GM19468 (cell line): ENCODE measurements around the gene TMEM109.
"Not testable (repeated sequence)": the region's sequence is repeated elsewhere in the genome, so short reads cannot be mapped to it uniquely, and the experiment has no call there.

Experiments used
- ATAC-seq: cut with Tn5 transposase; IDR thresholded peaks from one replicate; pipeline ENCODE4 v1.9.1; 2021; ENCODE audit warnings: mild to moderate bottlenecking, moderate library complexity, moderate number of reproducible peaks; ENCODE audit not compliant: unreplicated experiment; ENCODE audit errors: extremely low read depth

TMEM109 gene

GRCh38 chr11:60908803-60909202 is 5.2 kb upstream of the TMEM109 start:
- ATAC-seq = no peak

DNA sequence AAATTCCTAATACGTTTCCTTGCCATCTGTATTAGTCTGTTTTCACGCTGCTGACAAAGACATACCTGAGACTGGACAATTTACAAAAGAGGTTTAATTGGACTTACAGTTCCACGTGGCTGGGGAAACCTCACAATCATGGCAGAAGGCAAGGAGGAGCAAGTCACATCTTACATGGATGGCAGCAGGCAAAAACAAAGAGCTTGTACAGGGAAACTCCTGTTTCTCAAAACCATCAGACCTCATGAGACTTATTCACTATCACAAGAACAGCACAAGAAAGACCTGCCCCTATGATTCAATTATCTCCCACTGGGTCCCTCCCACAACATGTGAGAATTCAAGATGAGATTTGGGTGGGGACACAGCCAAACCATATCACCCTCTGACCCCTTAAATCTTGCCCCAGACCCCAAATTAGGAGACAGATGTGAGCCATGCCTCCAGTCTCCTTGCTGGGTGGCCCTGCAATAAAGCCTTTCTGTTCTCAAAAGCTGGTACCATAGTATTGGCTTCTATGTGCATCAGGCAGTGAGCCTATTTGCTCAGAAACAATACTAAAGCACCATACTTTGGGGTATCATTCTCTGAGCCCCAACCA is 4.2 kb upstream of the TMEM109 start:
- not testable (repeated sequence) for ATAC-seq

DNA sequence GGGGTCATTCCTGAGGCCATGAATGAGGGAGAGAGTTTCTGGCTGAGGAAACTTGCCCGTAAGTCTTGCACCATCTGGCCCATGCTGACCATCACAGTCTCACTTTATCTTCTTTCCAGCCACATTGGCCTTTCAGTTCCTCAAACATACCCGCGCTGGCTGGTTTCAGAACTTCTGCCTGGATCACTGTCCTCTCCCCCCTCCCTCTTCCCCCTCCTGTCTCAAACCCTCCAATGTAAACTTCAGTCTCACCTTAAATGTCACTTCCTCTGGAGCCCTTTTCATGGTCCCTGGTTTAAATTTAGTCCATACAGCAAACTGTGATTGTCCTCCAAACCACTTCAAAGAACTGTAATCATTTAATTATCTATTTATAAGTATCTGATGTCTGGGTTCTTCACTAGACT is 3.7 kb upstream of the TMEM109 start:
- ATAC-seq = peak; percentile 37

GRCh38 chr11:60910711-60911380 is 3.1 kb upstream of the TMEM109 start:
- ATAC-seq = no peak

- ATAC-seq = no peak
Measured at GRCh38 chr11:60912223-60912850, 1.6 kb upstream of the TMEM109 start.

GRCh38 chr11:60912851-60913528 is 968 bp upstream of the TMEM109 start:
- ATAC-seq = no peak

DNA sequence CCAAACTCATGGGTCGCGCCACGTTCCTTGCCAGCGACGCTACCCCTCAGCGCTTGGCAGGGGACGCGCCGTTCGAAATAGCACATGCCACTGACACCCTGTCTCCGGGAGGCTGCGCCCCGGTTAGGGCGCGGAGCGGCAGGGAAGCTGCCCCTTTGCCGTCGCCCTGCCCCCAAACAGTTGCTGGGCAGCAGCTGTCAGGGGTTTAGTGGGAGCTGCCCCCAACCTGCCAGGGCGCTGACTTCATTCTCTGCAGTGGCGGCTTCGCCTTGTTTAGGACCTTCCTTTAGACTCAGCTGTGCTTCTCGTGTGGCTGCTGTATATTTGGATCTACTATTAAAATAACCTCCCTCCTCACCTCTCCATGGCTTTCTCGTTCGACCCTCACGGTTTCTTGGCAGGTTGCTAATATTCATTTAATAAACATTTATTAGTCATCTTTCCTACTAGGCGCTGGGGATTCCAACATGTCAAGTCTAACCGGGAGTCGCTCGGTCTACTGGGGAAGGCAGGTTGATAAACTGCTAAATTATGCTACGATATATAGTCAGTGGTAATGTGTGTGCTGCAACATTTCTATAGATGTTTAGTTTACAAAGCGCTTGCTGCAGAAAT is 782 bp downstream of the TMEM109 start:
- no peak for ATAC-seq

- no peak for ATAC-seq
Measured at GRCh38 chr11:60915248-60915914, 1.4 kb downstream of the TMEM109 start.

DNA sequence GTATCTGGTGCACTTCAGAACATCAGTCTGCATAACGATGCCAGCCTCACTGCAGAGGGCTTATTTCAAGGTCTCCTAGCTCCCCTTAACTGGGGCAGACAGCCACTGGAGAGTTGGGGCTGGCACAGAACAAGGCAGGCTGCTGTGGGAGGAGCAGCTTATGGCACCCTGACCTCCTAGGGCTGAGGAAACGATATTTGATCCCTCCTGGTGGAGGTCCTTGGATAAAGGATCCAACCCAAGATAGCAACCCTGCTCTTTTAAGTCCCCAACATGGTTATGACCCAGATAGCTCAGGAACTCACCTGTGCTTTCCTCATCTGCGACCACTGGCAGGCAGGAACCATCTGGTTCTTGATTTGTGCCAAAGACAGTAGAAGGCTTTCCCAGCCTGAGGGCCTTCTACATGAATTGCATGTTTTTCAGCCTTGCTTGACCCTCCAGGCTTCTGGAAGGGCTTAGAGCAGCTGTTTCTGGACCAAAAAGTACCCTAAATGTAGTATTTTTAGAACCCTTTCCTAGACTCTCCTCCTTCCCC is 2.8 kb downstream of the TMEM109 start:
- ATAC-seq = no peak

GRCh38 chr11:60917267-60917666 is 3.3 kb downstream of the TMEM109 start:
- no peak for ATAC-seq

DNA sequence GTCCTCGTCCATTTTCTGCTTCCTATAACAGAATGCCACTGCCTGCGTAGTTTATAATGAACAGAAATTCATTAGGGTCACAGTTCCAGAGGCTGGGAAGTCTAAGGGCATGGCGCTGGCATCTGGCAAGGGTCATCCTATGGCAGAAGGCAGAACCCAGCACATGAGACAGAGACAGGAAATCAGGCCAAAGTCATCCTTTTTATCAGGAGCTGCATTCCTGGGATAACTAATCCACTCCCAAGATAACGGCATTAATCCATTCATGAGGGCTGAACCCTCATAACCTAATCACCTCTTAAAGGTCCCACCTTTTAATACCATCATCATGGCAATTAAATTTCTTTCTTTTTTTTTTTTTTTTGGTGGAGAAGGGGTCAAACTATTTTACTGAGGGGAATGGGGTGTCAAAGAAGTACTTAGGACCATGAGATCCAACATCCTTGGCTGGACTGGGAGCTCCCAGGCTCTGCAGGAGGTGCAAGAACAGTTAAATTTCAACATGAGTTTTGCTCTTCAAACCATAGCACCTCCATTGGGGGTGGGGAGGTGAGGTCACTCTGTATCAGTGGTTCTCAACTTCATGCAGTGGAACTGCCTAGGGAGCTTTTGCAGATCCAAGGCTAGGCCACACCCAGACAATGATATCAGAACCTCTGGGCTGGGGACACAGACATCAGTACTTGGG is 4.4 kb downstream of the TMEM109 start:
- no peak for ATAC-seq

- ATAC-seq = no peak
Measured at GRCh38 chr11:60918939-60919265, 4.9 kb downstream of the TMEM109 start.

GRCh38 chr11:60919320-60919719 is 5.4 kb downstream of the TMEM109 start:
- no peak for ATAC-seq

DNA sequence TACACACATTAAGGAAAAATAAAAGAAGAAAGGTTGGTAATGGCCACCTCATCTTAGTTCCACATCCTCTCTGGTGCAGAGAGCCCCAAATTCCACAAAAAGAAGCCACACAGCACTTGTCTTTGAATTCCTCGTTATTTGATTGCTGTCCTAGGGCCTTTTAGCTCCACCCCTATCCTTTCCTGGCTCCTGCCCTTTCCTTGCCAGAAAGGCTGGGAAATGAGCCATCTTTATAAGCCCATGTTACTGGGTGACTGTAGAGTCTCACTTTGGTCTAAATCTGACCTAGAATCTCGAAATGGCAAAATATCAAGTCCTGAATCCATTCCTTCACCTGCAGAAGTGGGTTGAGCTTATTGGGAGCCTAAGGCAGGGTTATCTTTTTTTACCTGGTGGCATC is 6.0 kb downstream of the TMEM109 start:
- ATAC-seq = no peak

- ATAC-seq = no peak
Measured at GRCh38 chr11:60921259-60921658, 7.3 kb downstream of the TMEM109 start.

- no peak for ATAC-seq
Measured at GRCh38 chr11:60921777-60922335, 7.9 kb downstream of the TMEM109 start.

DNA sequence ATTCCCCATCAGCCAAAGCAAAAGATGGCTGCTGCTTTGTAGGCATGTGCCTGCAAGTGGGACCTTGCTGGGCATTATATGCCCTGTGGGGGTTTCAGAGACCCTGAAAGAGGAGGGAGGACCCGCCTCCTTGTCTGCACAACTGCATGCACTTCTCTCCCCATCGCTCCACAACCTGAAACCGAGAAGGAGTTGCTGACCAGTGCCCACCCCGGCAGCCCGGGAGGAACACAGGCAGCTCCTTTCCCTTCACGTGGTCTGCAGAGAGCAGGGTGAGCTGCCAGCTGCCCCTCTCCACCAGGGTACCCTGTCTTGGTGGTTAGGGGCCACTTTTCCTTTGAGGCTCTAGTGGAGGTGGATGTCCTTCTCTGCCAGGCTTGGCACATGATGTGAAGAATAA is 8.9 kb downstream of the TMEM109 start:
- ATAC-seq = no peak

GRCh38 chr11:60923326-60923725 is 9.4 kb downstream of the TMEM109 start:
- ATAC-seq = no peak

DNA sequence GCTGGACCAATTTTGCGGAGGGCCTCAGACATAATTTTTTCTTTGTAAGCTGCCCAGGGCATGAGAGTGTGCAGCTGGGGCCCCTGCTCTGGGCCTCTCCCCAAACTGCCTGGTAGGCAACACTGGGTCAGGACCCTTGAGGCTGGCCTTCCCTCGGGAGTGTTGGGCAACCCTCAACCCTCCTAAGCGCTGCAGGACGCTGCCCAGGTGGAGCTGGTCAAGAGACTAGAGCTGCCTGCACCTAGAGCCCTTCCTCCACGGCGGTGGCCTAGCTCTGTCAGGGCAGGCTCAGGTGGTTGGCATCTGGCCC is 9.8 kb downstream of the TMEM109 start:
- no peak for ATAC-seq
